ENCODE data around the gene THADA.
"Not testable (repeated sequence)": the region's sequence is repeated elsewhere in the genome, so short reads cannot be mapped to it uniquely, and the experiment has no call there.

THADA gene

GRCh38 chr2:43448011-43448821, 147.6 kb downstream of the THADA start:
- Histone ChIP-seq H3K79me2 (no peaks in the 10 kb centered on the region), H3K27me3 (ENCODE audit: control insufficient read depth, insufficient read depth, low read length) (no peaks in the 10 kb centered on the region), H2AFZ (no peak overlapping the region), H3K27ac (no peak overlapping the region), H3K9me3 (ENCODE audit: control insufficient read depth, low read length) (no peaks in the 10 kb centered on the region), H3K4me2 (ENCODE audit: low read length) (no peak overlapping the region), H3K4me1 (peaks cover 12% of the 10 kb centered on the region), H3K9ac (no peak overlapping the region), H3K4me3 (ENCODE audit: low read depth, low read length) (no peak overlapping the region), H3K36me3 (ENCODE audit: control insufficient read depth, insufficient read depth, low read length) (no peaks in the 10 kb centered on the region)
- no peak for TF ChIP-seq CTCF (IDR thresholded peaks at IDR 0.05)

GRCh38 chr2:43446755-43447154, 149.1 kb downstream of the THADA start:
- H3K36me3 ChIP-seq (ENCODE audit: control insufficient read depth, insufficient read depth, low read length); H2AFZ ChIP-seq; H3K27me3 ChIP-seq (ENCODE audit: control insufficient read depth, insufficient read depth, low read length); H3K79me2 ChIP-seq; H3K27ac ChIP-seq; H3K4me3 ChIP-seq (ENCODE audit: low read depth, low read length); H3K9ac ChIP-seq; H3K4me1 ChIP-seq; H3K4me2 ChIP-seq (ENCODE audit: low read length); H3K9me3 ChIP-seq (ENCODE audit: control insufficient read depth, low read length): not testable (repeated sequence)

DNA sequence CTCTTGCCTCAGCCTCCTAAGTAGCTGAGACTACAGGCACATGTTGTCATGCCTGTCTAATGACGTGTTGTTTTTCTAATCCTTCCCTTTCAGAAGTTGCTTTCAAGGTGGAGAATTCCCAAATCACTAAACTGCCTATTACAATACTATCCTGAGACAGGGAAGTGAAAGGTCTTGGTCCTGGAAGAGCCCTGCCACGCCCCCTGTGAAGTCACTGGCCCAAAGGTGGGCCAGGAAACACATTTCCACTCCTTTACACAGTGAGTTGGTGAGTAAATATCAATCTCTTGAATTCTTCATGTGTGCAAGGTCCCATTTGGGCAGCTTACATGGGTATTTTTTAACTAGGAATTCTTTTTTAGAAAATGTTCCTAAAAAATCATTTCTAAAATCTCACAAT, 150.1 kb downstream of the THADA start:
- no peaks in the 10 kb centered on the region for H3K27me3 ChIP-seq (ENCODE audit: control insufficient read depth, insufficient read depth, low read length)
- no peaks in the 10 kb centered on the region for H3K79me2 ChIP-seq
- no peak overlapping the region for H3K4me2 ChIP-seq (ENCODE audit: low read length)
- no peak overlapping the region for H3K27ac ChIP-seq
- no peaks in the 10 kb centered on the region for H3K36me3 ChIP-seq (ENCODE audit: control insufficient read depth, insufficient read depth, low read length)
- TF ChIP-seq CTCF (IDR thresholded peaks at IDR 0.05), result no peak
- H3K9ac ChIP-seq, result no peak overlapping the region
- H2AFZ ChIP-seq, result no peak overlapping the region
- H3K4me1 ChIP-seq, result peaks cover 6% of the 10 kb centered on the region
- no peaks in the 10 kb centered on the region for H3K9me3 ChIP-seq (ENCODE audit: control insufficient read depth, low read length)
- H3K4me3 ChIP-seq (ENCODE audit: low read depth, low read length), result no peak overlapping the region

DNA sequence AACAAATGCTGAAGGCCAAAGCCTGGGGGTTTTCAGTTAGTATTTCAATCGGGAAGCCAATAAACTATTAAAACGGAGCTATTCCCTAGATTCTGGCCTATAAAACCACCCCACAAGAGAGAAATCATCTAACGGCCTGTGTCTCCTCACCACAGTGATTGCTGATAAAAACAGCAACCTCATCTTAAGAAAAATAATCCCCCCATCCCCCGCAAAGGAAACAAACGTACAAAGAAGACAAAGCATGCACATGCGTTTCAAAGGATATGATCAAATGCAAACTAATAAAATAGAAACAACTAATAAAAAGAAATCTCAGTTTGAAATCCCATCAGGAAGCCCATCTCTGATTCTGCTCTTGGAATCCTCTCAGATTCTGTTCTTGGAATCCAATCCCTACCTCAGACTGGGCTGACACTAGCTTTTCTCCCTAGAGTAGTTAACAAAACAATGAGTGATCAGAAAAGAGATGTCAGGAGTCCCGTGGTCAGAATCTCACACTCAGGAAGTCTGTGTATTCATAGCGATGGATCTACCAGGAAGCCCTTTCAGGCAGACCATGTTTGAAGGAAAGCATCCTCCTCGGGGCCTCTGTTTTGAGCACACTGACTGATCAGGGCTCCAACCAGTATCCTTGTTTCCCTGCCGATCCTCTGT, 150.7 kb downstream of the THADA start:
- no peak overlapping the region for H3K4me2 ChIP-seq (ENCODE audit: low read length)
- no peaks in the 10 kb centered on the region for H3K27me3 ChIP-seq (ENCODE audit: control insufficient read depth, insufficient read depth, low read length)
- TF ChIP-seq CTCF (IDR thresholded peaks at IDR 0.05), result no peak
- H2AFZ ChIP-seq, result no peak overlapping the region
- H3K9ac ChIP-seq, result no peak overlapping the region
- no peak overlapping the region for H3K4me3 ChIP-seq (ENCODE audit: low read depth, low read length)
- H3K4me1 ChIP-seq, result peaks cover 6% of the 10 kb centered on the region
- no peaks in the 10 kb centered on the region for H3K79me2 ChIP-seq
- no peaks in the 10 kb centered on the region for H3K36me3 ChIP-seq (ENCODE audit: control insufficient read depth, insufficient read depth, low read length)
- H3K9me3 ChIP-seq (ENCODE audit: control insufficient read depth, low read length), result no peaks in the 10 kb centered on the region
- H3K27ac ChIP-seq, result no peak overlapping the region

- Histone ChIP-seq H3K36me3 (ENCODE audit: control insufficient read depth, insufficient read depth, low read length) (no peaks in the 10 kb centered on the region), H3K4me3 (ENCODE audit: low read depth, low read length) (no peak overlapping the region), H3K27me3 (ENCODE audit: control insufficient read depth, insufficient read depth, low read length) (no peaks in the 10 kb centered on the region), H3K9ac (no peak overlapping the region), H2AFZ (no peak overlapping the region), H3K27ac (no peak overlapping the region), H3K79me2 (no peaks in the 10 kb centered on the region), H3K9me3 (ENCODE audit: control insufficient read depth, low read length) (no peaks in the 10 kb centered on the region), H3K4me2 (ENCODE audit: low read length) (no peak overlapping the region), H3K4me1 (peaks cover 4% of the 10 kb centered on the region)
- no peak for TF ChIP-seq CTCF (IDR thresholded peaks at IDR 0.05)
Measured at GRCh38 chr2:43443282-43443681, 152.6 kb downstream of the THADA start.

All from parathyroid adenoma (tissue), 2 donors.